ENCODE measurements around the gene LMAN2L.

The LMAN2L gene

DNA sequence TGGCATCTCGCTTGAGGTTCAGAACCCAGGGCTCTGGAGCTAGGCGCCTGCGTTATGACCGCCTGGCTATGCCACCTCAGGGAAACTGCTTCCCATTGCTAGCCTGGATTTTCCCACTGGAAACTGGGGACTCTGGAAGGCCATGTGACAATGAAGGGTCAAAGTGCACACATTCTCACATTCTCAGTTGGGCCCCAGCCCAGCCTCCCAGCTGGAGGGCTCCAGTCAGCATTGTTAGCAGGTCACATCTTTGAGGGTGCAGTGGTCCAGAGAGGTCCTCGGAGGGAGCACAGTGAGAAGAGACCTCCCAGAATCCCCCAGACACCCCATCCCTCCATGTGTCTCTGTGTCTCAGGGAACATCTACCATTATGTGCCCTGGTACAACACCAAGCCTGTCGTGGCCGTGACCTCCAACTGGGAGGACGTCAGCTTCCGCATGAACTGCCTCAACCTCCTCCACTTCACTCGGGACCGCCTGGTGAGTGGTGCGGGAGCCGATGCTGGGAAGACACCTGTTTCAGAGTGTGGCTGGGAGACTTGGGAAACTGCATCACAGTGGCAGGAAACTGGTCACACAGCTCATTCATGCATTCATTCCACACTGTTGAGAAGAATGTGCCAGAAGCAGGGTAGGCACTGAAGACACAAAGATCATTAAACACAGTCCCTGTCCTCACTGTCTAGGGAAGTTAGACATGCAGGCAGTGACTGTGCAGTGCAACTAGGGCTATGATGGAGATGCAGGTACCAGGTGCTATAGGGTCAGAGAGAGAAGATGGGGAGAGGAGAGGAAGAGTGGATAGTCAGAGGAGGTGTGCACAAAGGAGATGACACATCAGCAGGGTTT, 55.7 kb downstream of the LMAN2L start:
- TF ChIP-seq, protein P1, sequence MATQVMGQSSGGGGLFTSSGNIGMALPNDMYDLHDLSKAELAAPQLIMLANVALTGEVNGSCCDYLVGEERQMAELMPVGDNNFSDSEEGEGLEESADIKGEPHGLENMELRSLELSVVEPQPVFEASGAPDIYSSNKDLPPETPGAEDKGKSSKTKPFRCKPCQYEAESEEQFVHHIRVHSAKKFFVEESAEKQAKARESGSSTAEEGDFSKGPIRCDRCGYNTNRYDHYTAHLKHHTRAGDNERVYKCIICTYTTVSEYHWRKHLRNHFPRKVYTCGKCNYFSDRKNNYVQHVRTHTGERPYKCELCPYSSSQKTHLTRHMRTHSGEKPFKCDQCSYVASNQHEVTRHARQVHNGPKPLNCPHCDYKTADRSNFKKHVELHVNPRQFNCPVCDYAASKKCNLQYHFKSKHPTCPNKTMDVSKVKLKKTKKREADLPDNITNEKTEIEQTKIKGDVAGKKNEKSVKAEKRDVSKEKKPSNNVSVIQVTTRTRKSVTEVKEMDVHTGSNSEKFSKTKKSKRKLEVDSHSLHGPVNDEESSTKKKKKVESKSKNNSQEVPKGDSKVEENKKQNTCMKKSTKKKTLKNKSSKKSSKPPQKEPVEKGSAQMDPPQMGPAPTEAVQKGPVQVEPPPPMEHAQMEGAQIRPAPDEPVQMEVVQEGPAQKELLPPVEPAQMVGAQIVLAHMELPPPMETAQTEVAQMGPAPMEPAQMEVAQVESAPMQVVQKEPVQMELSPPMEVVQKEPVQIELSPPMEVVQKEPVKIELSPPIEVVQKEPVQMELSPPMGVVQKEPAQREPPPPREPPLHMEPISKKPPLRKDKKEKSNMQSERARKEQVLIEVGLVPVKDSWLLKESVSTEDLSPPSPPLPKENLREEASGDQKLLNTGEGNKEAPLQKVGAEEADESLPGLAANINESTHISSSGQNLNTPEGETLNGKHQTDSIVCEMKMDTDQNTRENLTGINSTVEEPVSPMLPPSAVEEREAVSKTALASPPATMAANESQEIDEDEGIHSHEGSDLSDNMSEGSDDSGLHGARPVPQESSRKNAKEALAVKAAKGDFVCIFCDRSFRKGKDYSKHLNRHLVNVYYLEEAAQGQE (IDR thresholded peaks at IDR 0.05; ENCODE audit: insufficient replicate concordance, low read depth) = no peak
- TF ChIP-seq SPI1 (IDR thresholded peaks at IDR 0.05; ENCODE audit: borderline replicate concordance, low read depth) (no peak), CTCF (IDR thresholded peaks at IDR 0.05; ENCODE audit: insufficient read depth, low read length) (no peak), POLR2AphosphoS5 (IDR thresholded peaks at IDR 0.05; ENCODE audit: low read depth) (no peak), GABPA (IDR thresholded peaks at IDR 0.05; ENCODE audit: low read depth) (no peak)
- Histone ChIP-seq H3K4me3 (replicated peaks; ENCODE audit: insufficient read depth, low read length) (no peak overlapping the region), H3K27ac (replicated peaks) (no peak overlapping the region), H3K27me3 (ENCODE audit: insufficient read depth, poor library complexity, severe bottlenecking) (no peaks in the 10 kb centered on the region)
- DNase-seq (ENCODE audit: low read depth in 1 of 2, low spot score in 1 of 2) = no peak

- TF ChIP-seq GABPA (IDR thresholded peaks at IDR 0.05; ENCODE audit: low read depth) = no peak
- TF ChIP-seq POLR2AphosphoS5 (IDR thresholded peaks at IDR 0.05; ENCODE audit: low read depth) = no peak
- TF ChIP-seq CTCF (IDR thresholded peaks at IDR 0.05; ENCODE audit: insufficient read depth, low read length) = no peak
- TF ChIP-seq SPI1 (IDR thresholded peaks at IDR 0.05; ENCODE audit: borderline replicate concordance, low read depth) = no peak
- TF ChIP-seq, protein P1 (IDR thresholded peaks at IDR 0.05; ENCODE audit: insufficient replicate concordance, low read depth) = no peak
- H3K27ac ChIP-seq (replicated peaks) = no peak overlapping the region
- no peaks in the 10 kb centered on the region for H3K27me3 ChIP-seq (ENCODE audit: insufficient read depth, poor library complexity, severe bottlenecking)
- no peak for DNase-seq (ENCODE audit: low read depth in 1 of 2, low spot score in 1 of 2)
- H3K4me3 ChIP-seq (replicated peaks; ENCODE audit: insufficient read depth, low read length) = no peak overlapping the region
Measured at GRCh38 chr2:96683307-96683706, 56.6 kb downstream of the LMAN2L start.

DNA sequence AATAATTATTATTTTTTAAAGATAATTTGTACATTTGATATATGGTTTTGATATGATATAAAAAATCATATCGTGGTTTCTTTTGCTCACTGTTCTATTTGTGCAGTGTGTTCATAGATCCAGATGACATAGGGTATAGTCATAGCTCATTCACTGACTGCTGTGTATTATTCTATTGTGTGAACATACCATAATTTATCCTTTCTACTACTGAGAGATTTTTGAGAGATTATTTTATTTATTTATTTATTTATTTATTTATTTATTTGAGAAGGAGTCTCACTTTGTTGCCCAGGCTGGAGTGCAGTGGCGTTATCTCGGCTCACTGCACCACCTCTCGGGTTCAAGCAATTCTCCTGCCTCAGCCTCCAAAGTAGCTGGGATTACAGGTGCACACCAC, 58.3 kb downstream of the LMAN2L start:
- Histone ChIP-seq H3K27ac (replicated peaks) (no peak overlapping the region), H3K27me3 (ENCODE audit: insufficient read depth, poor library complexity, severe bottlenecking) (no peaks in the 10 kb centered on the region), H3K4me3 (replicated peaks; ENCODE audit: insufficient read depth, low read length) (no peak overlapping the region)
- DNase-seq (ENCODE audit: low read depth in 1 of 2, low spot score in 1 of 2) = no peak
- TF ChIP-seq SPI1 (IDR thresholded peaks at IDR 0.05; ENCODE audit: borderline replicate concordance, low read depth) = no peak
- no peak for TF ChIP-seq POLR2AphosphoS5 (IDR thresholded peaks at IDR 0.05; ENCODE audit: low read depth)
- TF ChIP-seq GABPA (IDR thresholded peaks at IDR 0.05; ENCODE audit: low read depth) = no peak
- no peak for TF ChIP-seq CTCF (IDR thresholded peaks at IDR 0.05; ENCODE audit: insufficient read depth, low read length)
- TF ChIP-seq, protein P1 (IDR thresholded peaks at IDR 0.05; ENCODE audit: insufficient replicate concordance, low read depth) = no peak
